IPS-20b (cell line): ENCODE data around the gene ARMCX1.
A peak's percentile ranks its signal among the peaks of the same experiment; 100 is the strongest.
"Not testable (repeated sequence)": the region's sequence is repeated elsewhere in the genome, so short reads cannot be mapped to it uniquely, and the experiment has no call there.

ENCODE experiments used
- H3K27ac ChIP-seq: one replicate; pipeline ENCODE4 v1.5.1; 2013; ENCODE audit warnings: low read length
- H3K27me3 ChIP-seq: 2 replicates; pipeline ENCODE4 v1.6.1; 2013; ENCODE audit warnings: mild to moderate bottlenecking, low read length, inconsistent platforms; ENCODE audit not compliant: insufficient read depth
- H3K36me3 ChIP-seq: 2 replicates; pipeline ENCODE4 v1.6.1; 2013; ENCODE audit warnings: low read depth, mild to moderate bottlenecking, inconsistent platforms, low read length, moderate library complexity; ENCODE audit not compliant: insufficient read depth
- H3K4me1 ChIP-seq: 2 replicates; pipeline ENCODE4 v1.6.1; 2013; ENCODE audit warnings: mild to moderate bottlenecking, control low read depth, inconsistent platforms, low read length, moderate library complexity; ENCODE audit not compliant: insufficient read depth
- H3K4me3 ChIP-seq: 2 replicates; pipeline ENCODE4 v1.5.1; 2013; ENCODE audit warnings: mild to moderate bottlenecking, low read length, inconsistent platforms
- H3K9ac ChIP-seq: 2 replicates; pipeline ENCODE4 v1.6.1; 2013; ENCODE audit warnings: low read depth, mild to moderate bottlenecking, inconsistent platforms, low read length, moderate library complexity
- H3K9me3 ChIP-seq: 2 replicates; pipeline ENCODE4 v1.6.1; 2013; ENCODE audit warnings: mild to moderate bottlenecking, low read depth, low read length, inconsistent platforms; ENCODE audit not compliant: insufficient read depth

ARMCX1 gene

GRCh38 chrX:101550362-101550750 lies at the start of gene ARMCX1:
TSS of gene ARMCX1 (plus strand) at chrX:101550547. CDS start at chrX:101552931, 2,384 bp downstream.
- H3K9ac ChIP-seq: peak within 1 kb of the TSS; percentile 88

GRCh38 chrX:101502929-101503328 lies 47.4 kb upstream of the ARMCX1 start:
- not testable (repeated sequence) for H3K4me1 ChIP-seq, H3K9me3 ChIP-seq, H3K4me3 ChIP-seq, H3K27ac ChIP-seq, H3K36me3 ChIP-seq, H3K9ac ChIP-seq, H3K27me3 ChIP-seq

More at GRCh38 chrX:101550362-101550750, at the start of gene ARMCX1:
- H3K36me3 ChIP-seq: peaks cover 9% of the 10 kb centered on the region; the same call in 1 of the 2 replicates
- H3K27ac ChIP-seq: peak within 1 kb of the TSS; percentile 47
- H3K27me3 ChIP-seq: no peaks in the 10 kb centered on the region
- no peaks in the 10 kb centered on the region for H3K9me3 ChIP-seq
- peak within 1 kb of the TSS; percentile 81 for H3K4me3 ChIP-seq
- no peaks in the 10 kb centered on the region for H3K4me1 ChIP-seq

GRCh38 chrX:101507372-101507771 lies 43.0 kb upstream of the ARMCX1 start:
- no peaks in the 10 kb centered on the region for H3K36me3 ChIP-seq
- H3K4me3 ChIP-seq: no peak overlapping the region
- no peaks in the 10 kb centered on the region for H3K9me3 ChIP-seq
- no peaks in the 10 kb centered on the region for H3K4me1 ChIP-seq
- H3K9ac ChIP-seq: no peak overlapping the region
- H3K27ac ChIP-seq: no peak overlapping the region
- no peaks in the 10 kb centered on the region for H3K27me3 ChIP-seq

GRCh38 chrX:101507986-101508385 lies 42.4 kb upstream of the ARMCX1 start:
- Histone ChIP-seq H3K9ac (no peak overlapping the region), H3K27ac (no peak overlapping the region), H3K4me1 (no peaks in the 10 kb centered on the region), H3K4me3 (no peak overlapping the region), H3K27me3 (no peaks in the 10 kb centered on the region), H3K36me3 (no peaks in the 10 kb centered on the region), H3K9me3 (no peaks in the 10 kb centered on the region)

- H3K4me1 ChIP-seq: no peaks in the 10 kb centered on the region
- no peak overlapping the region for H3K4me3 ChIP-seq
- no peak overlapping the region for H3K27ac ChIP-seq
- no peaks in the 10 kb centered on the region for H3K27me3 ChIP-seq
- no peaks in the 10 kb centered on the region for H3K36me3 ChIP-seq
- no peaks in the 10 kb centered on the region for H3K9me3 ChIP-seq
- no peak overlapping the region for H3K9ac ChIP-seq
Observed at GRCh38 chrX:101530944-101531343, 19.4 kb upstream of the ARMCX1 start.

GRCh38 chrX:101539116-101539515 lies 11.2 kb upstream of the ARMCX1 start:
- no peak overlapping the region for H3K9ac ChIP-seq
- no peaks in the 10 kb centered on the region for H3K27me3 ChIP-seq
- H3K4me1 ChIP-seq: no peaks in the 10 kb centered on the region
- no peak overlapping the region for H3K4me3 ChIP-seq
- H3K27ac ChIP-seq: no peak overlapping the region
- no peaks in the 10 kb centered on the region for H3K36me3 ChIP-seq
- H3K9me3 ChIP-seq: no peaks in the 10 kb centered on the region; the same call in none of the 2 replicates

- Histone ChIP-seq H3K36me3 (peaks cover 9% of the 10 kb centered on the region; the same call in 1 of the 2 replicates), H3K9ac (peak overlapping the region; percentile 88), H3K27ac (peak overlapping the region; percentile 47), H3K9me3 (no peaks in the 10 kb centered on the region), H3K4me1 (no peaks in the 10 kb centered on the region), H3K4me3 (peak overlapping the region; percentile 81), H3K27me3 (no peaks in the 10 kb centered on the region)
Observed at GRCh38 chrX:101550751-101551379, 518 bp downstream of the ARMCX1 start.

GRCh38 chrX:101551380-101551767 lies 1.0 kb downstream of the ARMCX1 start:
- Histone ChIP-seq H3K9me3 (no peaks in the 10 kb centered on the region), H3K27ac (no peak overlapping the region), H3K36me3 (peaks cover 9% of the 10 kb centered on the region; the same call in 1 of the 2 replicates), H3K27me3 (no peaks in the 10 kb centered on the region), H3K9ac (peak overlapping the region; percentile 88; the same call in 1 of the 2 replicates), H3K4me1 (no peaks in the 10 kb centered on the region), H3K4me3 (peak overlapping the region; percentile 81)

- Histone ChIP-seq H3K27me3 (no peaks in the 10 kb centered on the region), H3K9ac (no peak overlapping the region), H3K36me3 (peaks cover 9% of the 10 kb centered on the region; the same call in 1 of the 2 replicates), H3K4me3 (no peak overlapping the region), H3K9me3 (no peaks in the 10 kb centered on the region), H3K4me1 (no peaks in the 10 kb centered on the region), H3K27ac (no peak overlapping the region)
Observed at GRCh38 chrX:101552714-101553113, 2.4 kb downstream of the ARMCX1 start.

GRCh38 chrX:101564651-101565050 lies 14.3 kb downstream of the ARMCX1 start:
- Histone ChIP-seq H3K27me3 (no peaks in the 10 kb centered on the region), H3K4me1 (no peaks in the 10 kb centered on the region), H3K9me3 (no peaks in the 10 kb centered on the region), H3K9ac (no peak overlapping the region), H3K36me3 (no peaks in the 10 kb centered on the region), H3K4me3 (no peak overlapping the region), H3K27ac (no peak overlapping the region)

GRCh38 chrX:101595739-101596419 lies 45.5 kb downstream of the ARMCX1 start:
- no peaks in the 10 kb centered on the region for H3K9me3 ChIP-seq
- no peaks in the 10 kb centered on the region for H3K4me1 ChIP-seq
- no peak overlapping the region for H3K4me3 ChIP-seq
- H3K36me3 ChIP-seq: no peaks in the 10 kb centered on the region
- no peaks in the 10 kb centered on the region for H3K27me3 ChIP-seq
- H3K27ac ChIP-seq: no peak overlapping the region
- H3K9ac ChIP-seq: no peak overlapping the region

- H3K4me1 ChIP-seq, H3K9me3 ChIP-seq, H3K36me3 ChIP-seq, H3K27ac ChIP-seq, H3K9ac ChIP-seq, H3K4me3 ChIP-seq, H3K27me3 ChIP-seq: not testable (repeated sequence)
Observed at GRCh38 chrX:101599592-101599991, 49.2 kb downstream of the ARMCX1 start.
